NCI-H526 (cell line): ENCODE results near the gene TOPORS.
"Not testable (repeated sequence)": the region's sequence is repeated elsewhere in the genome, so short reads cannot be mapped to it uniquely, and the experiment has no call there.

Source experiments
- DNase-seq, 2 experiments: peaks; one replicate each; lab custom pipeline; 2025; lab: John Stamatoyannopoulos, UW

Gene TOPORS

GRCh38 chr9:32552172-32552872 lies at the start of gene TOPORS, which contains the start of gene SMIM27:
Gene TOPORS (minus strand): TSS chr9:32552586. CDS start chr9:32552436, 150 bp downstream.
Gene SMIM27 (plus strand): TSS chr9:32552327. CDS start chr9:32552435, 108 bp downstream.
- DNase-seq, result peak; percentile 85 to 92

DNA sequence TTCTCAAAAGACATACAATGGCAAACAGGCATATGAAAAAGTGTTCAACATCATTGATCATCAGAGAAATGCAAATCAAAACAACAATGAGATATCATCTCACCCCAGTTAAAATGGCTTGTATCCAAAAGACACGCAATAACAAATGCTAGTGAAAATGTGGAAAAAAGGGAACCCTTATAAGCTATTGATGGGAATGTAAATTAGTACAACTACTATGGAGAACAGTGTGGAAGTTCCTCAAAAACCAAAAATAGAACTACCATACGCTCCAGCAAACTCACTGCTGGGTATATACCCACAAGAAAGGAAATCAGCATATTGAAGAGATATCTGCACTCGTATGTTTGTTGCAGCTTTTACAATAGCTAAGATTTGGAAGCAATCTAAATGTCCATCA lies 46.6 kb upstream of the TOPORS start:
- not testable (repeated sequence) for DNase-seq

GRCh38 chr9:32596936-32597335 lies 44.5 kb upstream of the TOPORS start:
- no peak for DNase-seq

- DNase-seq, result no peak
Observed at GRCh38 chr9:32596096-32596865, 43.9 kb upstream of the TOPORS start.

DNA sequence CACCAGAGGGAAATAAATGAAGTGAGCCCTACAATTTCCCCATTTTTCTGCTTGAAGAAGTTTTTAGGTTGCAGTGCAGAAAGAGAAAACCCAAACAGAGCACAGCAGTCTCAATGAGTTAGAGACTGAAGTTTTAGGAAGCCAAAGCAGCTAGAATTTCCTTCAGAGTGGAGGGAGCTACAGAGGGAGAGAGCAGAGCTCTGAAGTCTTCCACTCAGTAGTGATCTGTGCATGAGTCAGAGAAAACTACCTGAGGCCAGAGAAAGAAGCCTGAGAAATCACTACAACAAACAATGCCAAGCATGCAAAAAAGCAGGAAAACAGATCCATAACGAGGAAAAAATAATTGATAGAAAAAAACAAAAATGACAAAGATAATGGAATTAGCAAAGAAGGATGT lies 38.5 kb upstream of the TOPORS start:
- DNase-seq, result no peak

DNA sequence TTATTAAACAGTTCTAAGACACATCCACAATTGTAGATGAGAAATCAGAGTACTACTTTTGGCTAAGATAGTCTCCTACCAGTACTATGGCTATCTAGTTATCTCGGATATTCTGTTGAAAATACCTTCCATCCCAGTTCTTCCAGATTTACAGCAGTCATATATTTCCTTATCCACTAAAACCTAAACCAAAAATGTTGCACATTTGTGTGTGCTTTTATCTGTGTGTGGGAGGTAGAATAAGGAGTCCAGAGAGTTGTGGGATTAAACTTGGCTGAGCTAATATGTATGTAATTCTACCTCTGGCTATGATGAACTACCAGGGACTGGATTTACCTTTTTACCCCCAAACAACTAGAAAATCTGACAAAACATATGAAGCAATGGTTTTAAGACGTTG lies 38.1 kb upstream of the TOPORS start:
- DNase-seq, result no peak

DNA sequence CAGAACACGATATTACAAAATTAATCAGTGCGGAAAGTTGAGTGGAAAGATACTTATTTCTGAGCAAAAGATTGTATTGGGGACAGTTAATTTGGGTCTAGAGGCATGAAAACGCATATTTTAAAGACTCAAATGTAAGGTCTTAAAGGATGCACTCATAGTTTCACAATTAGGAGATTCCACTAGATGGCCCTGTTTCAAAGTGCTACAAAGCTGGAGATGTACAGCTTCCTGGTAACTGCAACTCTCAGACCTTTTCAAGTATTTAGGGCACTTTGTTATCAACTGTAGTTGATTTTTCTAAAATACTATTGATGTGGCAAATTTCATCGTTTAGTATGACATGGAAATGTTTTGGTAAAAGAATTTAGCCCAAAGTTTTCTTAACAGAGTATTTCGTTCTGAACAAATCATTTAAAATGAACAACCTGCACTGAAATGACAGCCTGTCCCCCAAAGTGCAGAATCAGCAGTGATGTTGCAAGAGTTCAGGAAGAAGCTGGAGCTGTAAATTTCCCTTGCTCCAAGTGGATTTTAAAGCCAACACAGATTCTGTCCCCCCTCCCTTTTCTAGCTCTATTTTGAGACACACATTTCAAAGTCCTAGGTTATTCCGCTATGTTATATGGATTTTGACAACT lies 36.8 kb upstream of the TOPORS start:
- peak; percentile 33 to 69 for DNase-seq

- DNase-seq, result no peak
Observed at GRCh38 chr9:32587901-32588300, 35.5 kb upstream of the TOPORS start.

- no peak for DNase-seq
Observed at GRCh38 chr9:32584784-32585183, 32.4 kb upstream of the TOPORS start.

GRCh38 chr9:32581512-32582143 lies 29.2 kb upstream of the TOPORS start:
- DNase-seq, result peak; percentile 30 to 85

- DNase-seq, result no peak
Observed at GRCh38 chr9:32580631-32581300, 28.4 kb upstream of the TOPORS start.

DNA sequence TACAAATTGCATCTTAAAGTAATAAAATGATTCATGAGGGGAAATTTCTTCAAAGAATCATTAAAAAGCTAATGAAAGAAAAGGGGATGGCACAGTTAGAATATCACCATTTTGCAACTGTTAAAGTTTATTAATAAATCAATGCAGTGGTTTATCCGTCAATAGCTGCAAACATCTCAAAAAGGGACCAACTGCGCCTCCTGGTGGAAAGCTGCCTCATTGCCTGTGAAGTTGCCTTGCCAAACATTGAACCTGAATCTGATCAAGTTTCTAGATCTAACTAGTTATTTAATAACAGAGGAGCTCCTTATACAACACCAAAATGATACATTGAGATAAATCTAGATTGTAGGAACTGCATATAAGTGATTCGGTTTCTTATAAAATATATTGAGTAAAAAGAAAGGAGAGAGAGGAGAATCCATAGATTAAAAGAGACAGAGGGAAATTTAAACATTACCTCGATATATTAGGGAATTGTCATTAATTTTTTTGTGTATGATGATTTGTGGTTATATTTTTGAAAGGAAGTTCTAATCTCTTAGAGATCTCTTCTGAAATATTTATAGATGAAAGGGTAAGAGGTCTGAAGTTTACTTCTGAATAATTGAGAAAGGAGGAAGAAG lies 27.4 kb upstream of the TOPORS start:
- DNase-seq, result peak in 1 of 2 experiments; percentile 71

GRCh38 chr9:32578976-32579375 lies 26.6 kb upstream of the TOPORS start:
- no peak for DNase-seq

GRCh38 chr9:32577316-32577715 lies 24.9 kb upstream of the TOPORS start:
- no peak for DNase-seq

GRCh38 chr9:32574858-32575257 lies 22.5 kb upstream of the TOPORS start:
- no peak for DNase-seq

- DNase-seq, result no peak
Observed at GRCh38 chr9:32573821-32574220, 21.4 kb upstream of the TOPORS start.

DNA sequence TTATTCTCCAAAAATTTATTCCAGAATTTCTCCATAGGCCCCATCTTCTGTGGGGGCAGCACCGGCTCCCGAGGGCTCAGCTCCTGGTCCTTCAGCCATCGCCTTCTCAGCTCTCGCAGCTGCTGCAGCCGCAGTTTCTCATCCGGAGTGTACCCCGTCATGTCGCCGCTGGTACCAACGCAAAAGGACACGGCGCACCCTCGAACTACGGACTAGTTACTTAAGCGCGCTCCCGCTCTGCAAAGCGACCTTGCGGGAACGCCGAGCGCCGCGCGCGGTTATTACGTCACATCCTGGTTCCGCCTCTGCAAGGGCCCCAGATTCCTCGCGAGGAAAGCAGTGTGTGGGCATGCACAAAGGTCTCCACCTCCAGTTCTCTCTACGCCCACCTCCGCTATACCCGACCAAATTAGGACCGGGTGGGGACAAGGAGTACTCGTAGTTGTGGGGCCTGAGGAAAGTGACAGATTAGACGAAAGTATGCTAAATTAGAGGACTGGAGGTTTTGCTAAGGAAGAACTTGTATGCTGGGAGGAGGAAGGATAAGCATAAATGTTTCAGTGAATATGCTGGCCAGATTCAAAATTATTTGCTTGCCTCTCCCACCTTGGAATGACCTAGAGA lies 20.6 kb upstream of the TOPORS start, which contains the start of gene NDUFB6:
Gene NDUFB6, minus strand, starts transcription at position 260 of the 624 bp plus-strand sequence. Its CDS starts 99 bp downstream, at position 161.
- DNase-seq, result peak; percentile 88 to 95

- DNase-seq, result peak; percentile 74 to 86
Observed at GRCh38 chr9:32571969-32572899, 19.8 kb upstream of the TOPORS start.

- DNase-seq, result no peak
Observed at GRCh38 chr9:32570262-32570661, 17.9 kb upstream of the TOPORS start.
